Neural progenitor cell (in vitro differentiated cells): ENCODE results near the gene RHO. TPM values are rescaled to one million over a fixed set of nuclear protein-coding genes. Genes with fewer than 3 reads are reported as not detected.

ENCODE experiments used
- DNase-seq: peaks from one replicate; pipeline ENCODE4 v3.0.0-alpha.2; 2016; ENCODE audit warnings: low spot score
- H2AFZ ChIP-seq: fragments of 200-600 bp; sonication (generic); replicated peaks from 2 replicates; pipeline ENCODE4 v1.6.1; 2016; ENCODE audit warnings: antibody characterized with exemption
- H3F3A ChIP-seq: fragments of 200-600 bp; sonication (generic); 2 replicates; pipeline ENCODE4 v1.6.1; 2016; ENCODE audit warnings: antibody characterized with exemption, low read depth
- H3K27ac ChIP-seq: fragments of 200-600 bp; sonication (generic); 2 replicates; pipeline ENCODE4 v1.5.1; 2016; ENCODE audit warnings: mild to moderate bottlenecking
- H3K27me3 ChIP-seq: fragments of 200-600 bp; sonication (generic); 2 replicates; pipeline ENCODE4 v1.6.1; 2016; ENCODE audit warnings: mild to moderate bottlenecking, moderate library complexity
- H3K36me3 ChIP-seq: fragments of 200-600 bp; sonication (generic); 2 replicates; pipeline ENCODE4 v1.5.1; 2016
- H3K4me1 ChIP-seq: fragments of 200-600 bp; sonication (generic); 2 replicates; pipeline ENCODE4 v1.6.1; 2016; ENCODE audit warnings: mixed run types
- H3K4me2 ChIP-seq: fragments of 200-600 bp; sonication (generic); 2 replicates; pipeline ENCODE4 v1.6.1; 2016
- H3K4me3 ChIP-seq: fragments of 200-600 bp; sonication (generic); 2 replicates; pipeline ENCODE4 v1.5.1; 2016
- H3K79me2 ChIP-seq: fragments of 200-600 bp; sonication (generic); 2 replicates; pipeline ENCODE4 v1.6.1; 2016; ENCODE audit warnings: low read depth
- H3K9ac ChIP-seq: fragments of 200-600 bp; sonication (generic); 2 replicates; pipeline ENCODE4 v1.6.1; 2016
- H3K9me3 ChIP-seq: fragments of 200-600 bp; sonication (generic); 2 replicates; pipeline ENCODE4 v1.5.1; 2016; ENCODE audit warnings: low read depth
- H4K20me1 ChIP-seq: fragments of 200-600 bp; sonication (generic); 2 replicates; pipeline ENCODE4 v1.6.1; 2016; ENCODE audit warnings: low read depth
- H3K27ac Mint-ChIP-seq: 3 replicates; pipeline ENCODE4 v1.8.0; 2021; ENCODE audit warnings: mixed read lengths
- H3K27me3 Mint-ChIP-seq: 2 replicates; pipeline ENCODE4 v1.8.0; 2022; ENCODE audit warnings: low read depth, mild to moderate bottlenecking, inconsistent platforms, moderate library complexity, mixed read lengths; ENCODE audit not compliant: insufficient read depth
- H3K36me3 Mint-ChIP-seq: 3 replicates; pipeline ENCODE4 v1.8.0; 2021; ENCODE audit warnings: mixed read lengths
- H3K4me1 Mint-ChIP-seq: 3 replicates; pipeline ENCODE4 v1.8.0; 2021; ENCODE audit warnings: mixed read lengths
- H3K4me3 Mint-ChIP-seq: 3 replicates; pipeline ENCODE4 v1.8.0; 2021; ENCODE audit warnings: mild to moderate bottlenecking, moderate library complexity, mixed read lengths
- H3K9me3 Mint-ChIP-seq: 3 replicates; pipeline ENCODE4 v1.8.0; 2020; ENCODE audit warnings: mixed read lengths
- CTCF ChIP-seq: fragments of 200-600 bp; sonication (generic); IDR thresholded peaks from 2 replicates; pipeline ENCODE4 v1.5.1; 2017; ENCODE audit warnings: antibody characterized with exemption, mild to moderate bottlenecking
- EZH2 ChIP-seq: fragments of 200-600 bp; sonication (generic); IDR thresholded peaks from 2 replicates; pipeline ENCODE4 v1.6.1; 2017; ENCODE audit warnings: antibody characterized with exemption, mild to moderate bottlenecking, moderate library complexity
- EZH2phosphoT487 ChIP-seq: fragments of 200-600 bp; sonication (generic); IDR thresholded peaks from 2 replicates; pipeline ENCODE4 v1.6.1; 2017; ENCODE audit warnings: antibody characterized with exemption
- total RNA-seq: library from RNA; depleted of rRNA; stranded (reverse); fragments of >200 nt; gene quantifications from 2 replicates; pipeline ENCODE4 v1.2.3, GENCODE V29; 2015; ENCODE audit warnings: low replicate concordance

RHO gene
- total RNA-seq, 1 donor from 2014 or later = not detected

DNA sequence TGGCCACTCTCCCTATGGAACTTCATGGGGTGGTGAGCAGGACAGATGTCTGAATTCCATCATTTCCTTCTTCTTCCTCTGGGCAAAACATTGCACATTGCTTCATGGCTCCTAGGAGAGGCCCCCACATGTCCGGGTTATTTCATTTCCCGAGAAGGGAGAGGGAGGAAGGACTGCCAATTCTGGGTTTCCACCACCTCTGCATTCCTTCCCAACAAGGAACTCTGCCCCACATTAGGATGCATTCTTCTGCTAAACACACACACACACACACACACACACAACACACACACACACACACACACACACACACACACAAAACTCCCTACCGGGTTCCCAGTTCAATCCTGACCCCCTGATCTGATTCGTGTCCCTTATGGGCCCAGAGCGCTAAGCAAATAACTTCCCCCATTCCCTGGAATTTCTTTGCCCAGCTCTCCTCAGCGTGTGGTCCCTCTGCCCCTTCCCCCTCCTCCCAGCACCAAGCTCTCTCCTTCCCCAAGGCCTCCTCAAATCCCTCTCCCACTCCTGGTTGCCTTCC lies 1.9 kb downstream of the RHO start:
- TF ChIP-seq CTCF (no peak), EZH2 (no peak), EZH2phosphoT487 (no peak)
- Histone ChIP-seq H2AFZ (peak overlapping the region; percentile 32), H3K27ac (no peak overlapping the region), H3F3A (peaks cover 5% of the 10 kb centered on the region), H3K27me3 (no peaks in the 10 kb centered on the region), H3K4me1 (peaks cover 26% of the 10 kb centered on the region), H4K20me1 (no peaks in the 10 kb centered on the region), H3K36me3 (no peaks in the 10 kb centered on the region), H3K4me3 (no peak overlapping the region), H3K79me2 (no peaks in the 10 kb centered on the region), H3K4me2 (peak overlapping the region; percentile 27), H3K9me3 (no peaks in the 10 kb centered on the region), H3K9ac (no peak overlapping the region)
- DNase-seq = peak; percentile 64
- H3K36me3 Mint-ChIP-seq = no peaks in the 10 kb centered on the region
- H3K9me3 Mint-ChIP-seq = peaks cover 2% of the 10 kb centered on the region
- H3K27ac Mint-ChIP-seq = peak overlapping the region; percentile 60
- H3K27me3 Mint-ChIP-seq = peaks cover 12% of the 10 kb centered on the region
- peaks cover 34% of the 10 kb centered on the region for H3K4me1 Mint-ChIP-seq
- no peak overlapping the region for H3K4me3 Mint-ChIP-seq

GRCh38 chr3:129530821-129531220 lies 2.4 kb downstream of the RHO start:
- H3K36me3 ChIP-seq = no peaks in the 10 kb centered on the region
- no peak overlapping the region for H3K9ac ChIP-seq
- TF ChIP-seq CTCF = no peak
- peak overlapping the region; percentile 60 for H3K27ac Mint-ChIP-seq
- H3F3A ChIP-seq = peaks cover 5% of the 10 kb centered on the region
- no peak overlapping the region for H3K4me3 ChIP-seq
- no peak overlapping the region for H3K27ac ChIP-seq
- no peaks in the 10 kb centered on the region for H3K36me3 Mint-ChIP-seq
- H2AFZ ChIP-seq = peak overlapping the region; percentile 32
- H3K4me1 ChIP-seq = peaks cover 26% of the 10 kb centered on the region
- H3K9me3 Mint-ChIP-seq = peaks cover 2% of the 10 kb centered on the region
- H3K27me3 Mint-ChIP-seq = peaks cover 12% of the 10 kb centered on the region
- H4K20me1 ChIP-seq = no peaks in the 10 kb centered on the region
- no peaks in the 10 kb centered on the region for H3K27me3 ChIP-seq
- no peak for DNase-seq
- peaks cover 34% of the 10 kb centered on the region for H3K4me1 Mint-ChIP-seq
- peak overlapping the region; percentile 27 for H3K4me2 ChIP-seq
- no peak overlapping the region for H3K4me3 Mint-ChIP-seq
- no peaks in the 10 kb centered on the region for H3K79me2 ChIP-seq
- H3K9me3 ChIP-seq = no peaks in the 10 kb centered on the region

GRCh38 chr3:129531699-129532098 lies 3.3 kb downstream of the RHO start:
- no peak overlapping the region for H2AFZ ChIP-seq
- DNase-seq = no peak
- H3K27me3 ChIP-seq = no peaks in the 10 kb centered on the region
- H3K4me2 ChIP-seq = no peak overlapping the region
- H3K9me3 Mint-ChIP-seq = peaks cover 2% of the 10 kb centered on the region
- no peaks in the 10 kb centered on the region for H3F3A ChIP-seq
- no peaks in the 10 kb centered on the region for H3K36me3 Mint-ChIP-seq
- TF ChIP-seq EZH2 (no peak), EZH2phosphoT487 (no peak), CTCF (no peak)
- H3K4me3 ChIP-seq = no peak overlapping the region
- H3K27ac ChIP-seq = no peak overlapping the region
- no peaks in the 10 kb centered on the region for H3K36me3 ChIP-seq
- H4K20me1 ChIP-seq = no peaks in the 10 kb centered on the region
- H3K4me3 Mint-ChIP-seq = peak overlapping the region; percentile 41
- H3K27ac Mint-ChIP-seq = peak overlapping the region; percentile 78
- H3K9ac ChIP-seq = no peak overlapping the region
- peaks cover 12% of the 10 kb centered on the region for H3K27me3 Mint-ChIP-seq
- no peaks in the 10 kb centered on the region for H3K9me3 ChIP-seq
- peaks cover 18% of the 10 kb centered on the region for H3K4me1 ChIP-seq
- no peaks in the 10 kb centered on the region for H3K79me2 ChIP-seq
- H3K4me1 Mint-ChIP-seq = peaks cover 31% of the 10 kb centered on the region
